Testis (tissue), 3 donors: ENCODE data around the gene TMEM203. TPM values are rescaled to one million over a fixed set of nuclear protein-coding genes. Genes with fewer than 3 reads are reported as not detected.
A peak's percentile ranks its signal among the peaks of the same experiment; 100 is the strongest.

Experiments used
- DNase-seq: peaks from one replicate; pipeline ENCODE4 v3.0.0-alpha.2; 2019
- H3K27ac ChIP-seq, 2 donors: fragments of 200-600 bp; sonication (generic); one replicate each; pipeline ENCODE4 v1.5.1; 2019
- H3K27me3 ChIP-seq: fragments of 200-600 bp; sonication (generic); one replicate; pipeline ENCODE4 v1.5.1; 2019
- H3K36me3 ChIP-seq: fragments of 200-600 bp; sonication (generic); one replicate; pipeline ENCODE4 v1.5.1; 2017; ENCODE audit warnings: low read depth; ENCODE audit errors: missing control alignments
- H3K4me1 ChIP-seq: fragments of 200-600 bp; sonication (generic); one replicate; pipeline ENCODE4 v1.5.1; 2019
- H3K4me3 ChIP-seq, 2 donors: fragments of 200-600 bp; sonication (generic); one replicate each; pipeline ENCODE4 v1.5.1; 2017 to 2019
- H3K9me3 ChIP-seq: fragments of 200-600 bp; sonication (generic); one replicate; pipeline ENCODE4 v1.5.1; 2017
- CTCF ChIP-seq, 3 experiments: fragments of 450-650 bp in 2 of 3; fragments of 200-600 bp in 1 of 3; sonication (generic) in 1 of 3; IDR thresholded peaks; one replicate each; pipeline ENCODE4 v1.5.1; 2016 to 2019; ENCODE audit warnings: antibody characterized with exemption in 3 of 3, mild to moderate bottlenecking in 2 of 3, moderate library complexity in 1 of 3
- POLR2A ChIP-seq: fragments of 450-650 bp; IDR thresholded peaks from one replicate; pipeline ENCODE4 v1.6.1; 2017; ENCODE audit warnings: antibody characterized with exemption, mild to moderate bottlenecking, moderate library complexity
- WGBS, 2 donors: methylation state at CpG; one replicate each; pipeline ENCODE4 v1.1.5; 2018; 5-methylcytosine and 5-hydroxymethylcytosine counted together
- intact Hi-C: fragments of 100-400 bp; cut with DNase I; formaldehyde crosslinking; loops from one replicate; pipeline ENCODE4 v1.15.1; 2023; ENCODE audit warnings: low total_unique reads
- polyA plus RNA-seq: library from polyadenylated mRNA; stranded (reverse); fragments of 350-450 nt; fragmentation: Illumina TruSeq; extraction: RNeasy Lipid Tissue Mini Kit (QIAGEN cat#74804); gene quantifications from one replicate; pipeline ENCODE4 v1.2.3, GENCODE V29; 2014; ENCODE audit warnings: low read depth, low replicate concordance; ENCODE audit not compliant: insufficient read depth
- total RNA-seq, 2 donors: library from RNA; depleted of rRNA; stranded (reverse); fragments of >200 nt; gene quantifications; one replicate each; pipeline ENCODE4 v1.2.3, GENCODE V29; 2016

TMEM203 gene
- total and polyA plus RNA-seq, 3 donors from 2014 or later: 36.3 to 51.2 (median 48.0) TPM

GRCh38 chr9:137178201-137178938 lies 27.1 kb downstream of the TMEM203 start:
- H3K9me3 ChIP-seq: no peaks in the 10 kb centered on the region
- no peaks in the 10 kb centered on the region for H3K27me3 ChIP-seq
- WGBS, 2 donors: 90 to 93% methylated on average over 11 to 23 of the region's 23 CpGs
- no peaks in the 10 kb centered on the region for H3K36me3 ChIP-seq
- H3K4me3 ChIP-seq: no peak overlapping the region
- no peak overlapping the region for H3K27ac ChIP-seq
- TF ChIP-seq POLR2A (no peak), CTCF (IDR thresholded peaks at IDR 0.05) (no peak)
- no peaks in the 10 kb centered on the region for H3K4me1 ChIP-seq
- no peak for DNase-seq
- intact Hi-C loops: no loop called here

GRCh38 chr9:137176302-137177182 lies 28.9 kb downstream of the TMEM203 start:
- Histone ChIP-seq H3K4me3 (no peak overlapping the region), H3K4me1 (no peaks in the 10 kb centered on the region), H3K36me3 (no peaks in the 10 kb centered on the region), H3K27me3 (no peaks in the 10 kb centered on the region), H3K9me3 (no peaks in the 10 kb centered on the region), H3K27ac (no peak overlapping the region)
- TF ChIP-seq POLR2A: no peak
- no peak for TF ChIP-seq CTCF (IDR thresholded peaks at IDR 0.05)
- DNase-seq: peak; percentile 48
- WGBS, 2 donors: 68 to 72% methylated on average over 17 of the region's 17 CpGs
- intact Hi-C loops: no loop called here

DNA sequence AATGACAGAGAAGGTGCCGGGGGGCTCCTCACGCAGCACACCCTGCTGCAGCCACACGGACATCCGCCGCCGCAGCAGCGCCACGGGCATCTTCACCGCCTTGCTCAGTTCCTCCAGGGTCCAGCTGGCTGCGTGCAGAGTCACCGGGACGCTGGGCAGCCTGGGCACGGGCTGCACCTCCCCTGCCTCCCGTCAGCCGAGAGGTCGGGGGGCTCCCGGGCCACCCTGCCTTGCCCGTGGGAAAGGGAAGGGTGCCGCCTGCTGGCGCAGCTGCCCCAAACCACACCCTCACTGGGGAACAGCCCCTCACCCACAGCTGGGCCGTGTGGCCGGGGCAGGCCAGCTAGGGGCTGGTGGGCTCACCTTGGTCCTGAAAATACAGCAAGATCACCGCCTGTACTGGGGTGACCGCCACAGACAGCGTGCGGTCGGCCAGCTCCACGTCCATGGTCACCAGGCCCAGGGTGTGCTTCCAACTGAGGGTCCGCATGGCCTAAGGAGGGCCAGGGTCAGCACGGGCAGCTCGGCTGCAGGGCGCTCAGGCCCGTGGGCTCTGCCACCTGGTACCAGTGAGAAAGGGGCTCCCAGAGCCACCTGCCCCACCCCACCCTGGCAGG lies 30.0 kb downstream of the TMEM203 start:
- Histone ChIP-seq H3K36me3 (no peaks in the 10 kb centered on the region), H3K9me3 (no peaks in the 10 kb centered on the region), H3K4me1 (no peaks in the 10 kb centered on the region), H3K27ac (no peak overlapping the region), H3K27me3 (no peaks in the 10 kb centered on the region), H3K4me3 (no peak overlapping the region)
- intact Hi-C loops: no loop called here
- no peak for DNase-seq
- TF ChIP-seq CTCF (IDR thresholded peaks at IDR 0.05) (no peak), POLR2A (no peak)
- 53 to 60% methylated on average over 20 to 32 of the region's 33 CpGs for WGBS, 2 donors

DNA sequence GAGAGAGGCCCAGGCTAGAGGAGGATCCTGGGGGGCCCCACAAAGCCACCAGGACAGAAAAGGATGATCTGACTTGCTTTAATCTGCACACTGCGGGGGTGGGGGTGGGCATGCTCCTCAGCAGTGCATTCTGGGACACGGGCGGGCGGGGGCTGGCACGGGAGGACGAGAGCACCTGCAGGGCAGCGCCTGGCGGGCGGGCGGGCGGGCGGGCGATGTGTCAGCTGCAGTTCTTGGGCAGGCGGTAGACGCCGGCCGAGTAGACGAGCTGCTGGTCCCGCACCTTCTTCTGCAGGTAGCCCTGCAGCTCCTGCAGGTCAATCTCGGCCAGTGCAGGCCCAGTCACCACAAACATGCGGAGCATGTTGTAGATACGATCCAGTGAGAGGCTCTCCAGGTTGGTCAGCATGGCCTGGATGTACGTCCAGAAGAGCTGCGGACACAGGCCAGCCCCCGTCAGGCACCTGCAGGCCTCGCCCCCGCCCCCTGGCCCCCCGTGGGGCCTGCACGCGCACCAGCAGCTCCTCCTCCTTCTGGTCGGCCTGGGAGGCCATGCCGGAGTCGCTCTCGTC lies 30.6 kb downstream of the TMEM203 start:
- no peak overlapping the region for H3K27ac ChIP-seq
- no peak for TF ChIP-seq CTCF (IDR thresholded peaks at IDR 0.05)
- no peak for TF ChIP-seq POLR2A
- H3K36me3 ChIP-seq: no peaks in the 10 kb centered on the region
- 72% methylated on average over 23 of the region's 34 CpGs; no CpG with 5 or more reads in 1 of the 2 donors for WGBS, 2 donors
- no peak for DNase-seq
- no peak overlapping the region for H3K4me3 ChIP-seq
- no peaks in the 10 kb centered on the region for H3K9me3 ChIP-seq
- H3K27me3 ChIP-seq: no peaks in the 10 kb centered on the region
- H3K4me1 ChIP-seq: no peaks in the 10 kb centered on the region
- intact Hi-C loops: no loop called here
